Panc1 (cell line): Measurements from ENCODE around the gene PSAP. TPM values are rescaled to one million over a fixed set of nuclear protein-coding genes. Genes with fewer than 3 reads are reported as not detected.

ENCODE experiments used
- ATAC-seq: fragments of 200-7000 bp; cut with Tn5 transposase; 2 replicates; pipeline ENCODE4 v1.9.1; 2020; ENCODE audit warnings: mild to moderate bottlenecking, moderate library complexity
- BruUV-seq: library from RNA; stranded (reverse); fragments of 400-500 nt; replicated peaks from 2 replicates; lab custom pipeline; 2021; lab: Mats Ljungman, UMichigan
- CTCF ChIA-PET: fragments of 300-600 bp; sonication (Branson Sonifier 250); formaldehyde crosslinking; loops from one replicate; lab custom pipeline; 2022; ENCODE audit warnings: antibody characterized with exemption; lab: Charles Lee
- POLR2A ChIA-PET: fragments of 300-600 bp; sonication (Branson Sonifier 250); formaldehyde crosslinking; loops from one replicate; lab custom pipeline; 2022; ENCODE audit warnings: antibody characterized with exemption; lab: Charles Lee
- DNase-seq: peaks from one replicate; pipeline ENCODE4 v3.0.0-alpha.2; 2010; ENCODE audit warnings: low read depth, low spot score
- H3K27ac ChIP-seq: 2 replicates; pipeline ENCODE4 v1.5.1; 2011; ENCODE audit warnings: mild to moderate bottlenecking, low read length, inconsistent platforms
- H3K27me3 ChIP-seq: fragments of 200-500 bp; sonication (Bioruptor generic); 2 replicates; pipeline ENCODE4 v1.6.0; 2014; ENCODE audit warnings: low read length, inconsistent platforms; ENCODE audit not compliant: control insufficient read depth, insufficient read depth
- H3K36me3 ChIP-seq: fragments of 200-500 bp; sonication (Bioruptor generic); 2 replicates; pipeline ENCODE4 v1.5.1; 2014; ENCODE audit warnings: inconsistent platforms, mild to moderate bottlenecking, low read length, moderate library complexity; ENCODE audit not compliant: control insufficient read depth, insufficient read depth
- H3K4me1 ChIP-seq: 2 replicates; pipeline ENCODE4 v1.5.1; 2011; ENCODE audit warnings: inconsistent platforms, mild to moderate bottlenecking, low read length, moderate library complexity; ENCODE audit not compliant: control insufficient read depth, insufficient read depth
- H3K4me3 ChIP-seq, 2 experiments: 2 replicates each; pipeline ENCODE4 v1.5.1; 2011 to 2012; ENCODE audit warnings: low read depth in 2 of 2, low read length in 2 of 2, mild to moderate bottlenecking in 2 of 2, inconsistent platforms in 1 of 2, moderate library complexity in 1 of 2
- H3K9me3 ChIP-seq: fragments of 200-500 bp; sonication (Bioruptor generic); 2 replicates; pipeline ENCODE4 v1.5.1; 2014; ENCODE audit warnings: low read depth, mild to moderate bottlenecking, inconsistent platforms, low read length, moderate library complexity; ENCODE audit not compliant: control insufficient read depth, insufficient read depth
- CTCF ChIP-seq: fragments of 450-650 bp; IDR thresholded peaks from 2 replicates; pipeline ENCODE4 v1.5.1; 2017; ENCODE audit warnings: mild to moderate bottlenecking
- POLR2AphosphoS5 ChIP-seq: IDR thresholded peaks from 2 replicates; pipeline ENCODE4 v1.6.1; 2012; ENCODE audit warnings: mild to moderate bottlenecking, low read depth, low read length, moderate library complexity
- REST ChIP-seq, 2 experiments: IDR thresholded peaks; 2 replicates each; pipeline ENCODE4 v1.6.1; 2011 to 2012; ENCODE audit warnings: low read depth in 2 of 2, control low read depth in 1 of 2, low read length in 1 of 2, mild to moderate bottlenecking in 1 of 2, moderate library complexity in 1 of 2; ENCODE audit not compliant: insufficient read depth in 1 of 2
- SIN3A ChIP-seq: IDR thresholded peaks from 2 replicates; pipeline ENCODE4 v1.6.1; 2012; ENCODE audit warnings: low read depth, mild to moderate bottlenecking, low read length, moderate library complexity, borderline replicate concordance; ENCODE audit not compliant: insufficient read depth
- TCF7L2 ChIP-seq: IDR thresholded peaks from 2 replicates; pipeline ENCODE4 v1.6.1; 2011; ENCODE audit warnings: mild to moderate bottlenecking, low read depth, low read length, inconsistent platforms
- in situ Hi-C: cut with HindIII; loops from 2 replicates; pipeline ENCODE4 v1.10.0; 2016; ENCODE audit warnings: low sequenced_read_pairs, low pct_unique_long_range_greater_than_20kb
- intact Hi-C: fragments of 100-400 bp; cut with micrococcal nuclease; formaldehyde crosslinking; loops from one replicate; pipeline ENCODE4 v1.10.0; 2022; ENCODE audit not compliant: unreplicated experiment
- total RNA-seq: library from RNA; stranded (reverse); gene quantifications from one replicate; pipeline ENCODE4 v1.2.1, GENCODE V29; 2021; ENCODE audit not compliant: unreplicated experiment

PSAP gene
- total RNA-seq, 1 experiment from 2014 or later = 3,649 TPM

GRCh38 chr10:71846816-71847215 is 4.2 kb downstream of the PSAP start:
- POLR2A ChIA-PET = interaction anchor here (0.6 to 0.7 kb wide), 2 partner anchors 12 to 109 kb away, joined by 5 to 11 read pairs; no protein-coding TSS in a partner anchor
- TF ChIP-seq TCF7L2 (no peak), POLR2AphosphoS5 (no peak), SIN3A (no peak), REST (IDR thresholded peaks at IDR 0.05; ENCODE audit: insufficient read depth in 1 of 2, low read depth in 2 of 2, low read length in 1 of 2) (no peak), CTCF (no peak)
- ATAC-seq (no peak), DNase-seq (no peak)
- Histone ChIP-seq H3K9me3 (no peaks in the 10 kb centered on the region), H3K36me3 (peaks cover 3% of the 10 kb centered on the region; the same call in 1 of the 2 replicates), H3K4me1 (peaks cover 68% of the 10 kb centered on the region), H3K4me3 (peak overlapping the region; percentile 78 to 86), H3K27ac (peak overlapping the region; percentile 96), H3K27me3 (no peaks in the 10 kb centered on the region)
- in situ Hi-C loops (no loop called here), intact Hi-C loops (no loop called here)
- BruUV-seq = no TSS peak
- CTCF ChIA-PET = no interaction called here

- CTCF ChIA-PET = interaction anchor here (0.6 kb wide), 2 partner anchors 8 to 314 kb away, joined by 4 to 7 read pairs; no protein-coding TSS in a partner anchor
- no TSS peak for BruUV-seq
These were observed 5.3 kb downstream of the PSAP start for GRCh38 chr10:71845410-71846405.

More at GRCh38 chr10:71845410-71846405, 5.3 kb downstream of the PSAP start:
- no peaks in the 10 kb centered on the region for H3K9me3 ChIP-seq
- peaks cover 75% of the 10 kb centered on the region for H3K4me1 ChIP-seq
- H3K36me3 ChIP-seq = peaks cover 3% of the 10 kb centered on the region; the same call in 1 of the 2 replicates
- POLR2A ChIA-PET = interaction anchor here (0.7 kb wide), 1 partner anchor 110 kb away, joined by 11 read pairs; no protein-coding TSS in a partner anchor
- intact Hi-C loops = no loop called here
- DNase-seq = no peak
- no peaks in the 10 kb centered on the region for H3K27me3 ChIP-seq
- H3K4me3 ChIP-seq = peak overlapping the region; percentile 15 to 86; a peak in 3 of 4 replicates
- in situ Hi-C loops = no loop called here
- TF ChIP-seq POLR2AphosphoS5 (0 out of 2 replicates have a peak, but pooled peaks have one; percentile 42), CTCF (no peak)
- H3K27ac ChIP-seq = peak overlapping the region; percentile 96
- ATAC-seq = peak; percentile 47; the same call in 1 of the 2 replicates
